Measurements from ENCODE around the gene LYPD6. TPM values are rescaled to one million over a fixed set of nuclear protein-coding genes. Genes with fewer than 3 reads are reported as not detected.

LYPD6 gene
- total and polyA plus RNA-seq, 2 donors from 2014 or later: 1.1 to 2.2 TPM

DNA sequence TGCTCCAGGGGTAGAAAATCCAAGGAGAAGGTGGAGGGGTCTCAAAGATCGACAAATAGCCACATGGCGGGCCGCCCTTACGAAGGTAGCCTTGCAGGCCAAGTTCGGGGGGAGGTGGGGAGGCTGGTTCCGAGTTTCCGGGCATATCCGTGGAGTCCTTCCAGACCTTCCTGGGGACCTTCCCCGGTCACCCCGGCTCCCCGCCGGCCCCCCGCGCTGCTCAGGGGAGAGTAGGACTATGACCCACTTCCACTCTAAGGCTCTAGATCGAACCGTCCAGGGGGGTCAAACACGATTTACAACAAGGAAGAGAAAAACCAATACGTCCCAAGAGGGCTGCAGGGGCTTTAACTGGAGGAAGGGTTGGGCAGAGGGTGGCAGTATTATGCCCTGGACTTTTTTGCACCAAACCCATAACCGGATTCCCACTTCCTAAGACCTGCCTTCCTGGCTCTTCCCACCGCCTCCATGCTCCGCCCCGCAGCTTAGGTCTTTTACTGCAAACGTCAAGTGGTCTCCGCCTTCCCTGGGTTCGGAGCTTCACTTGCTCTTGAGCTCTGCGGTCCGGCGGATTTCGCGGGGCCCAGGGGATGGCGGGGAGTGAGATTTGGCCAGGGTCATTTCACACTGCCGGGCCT, 779 bp upstream of the LYPD6 start:
- H3K36me3 ChIP-seq (ENCODE audit: control insufficient read depth in 2 of 3, insufficient read depth in 3 of 3, low read length in 3 of 3): no peaks in the 10 kb centered on the region
- H3K4me1 ChIP-seq (ENCODE audit: control insufficient read depth in 2 of 3, insufficient read depth in 2 of 3, low read depth in 1 of 3, low read length in 3 of 3): peaks cover 0 to 5% (median 0%) of the 10 kb centered on the region in 3 donors
- TF ChIP-seq, protein P1, sequence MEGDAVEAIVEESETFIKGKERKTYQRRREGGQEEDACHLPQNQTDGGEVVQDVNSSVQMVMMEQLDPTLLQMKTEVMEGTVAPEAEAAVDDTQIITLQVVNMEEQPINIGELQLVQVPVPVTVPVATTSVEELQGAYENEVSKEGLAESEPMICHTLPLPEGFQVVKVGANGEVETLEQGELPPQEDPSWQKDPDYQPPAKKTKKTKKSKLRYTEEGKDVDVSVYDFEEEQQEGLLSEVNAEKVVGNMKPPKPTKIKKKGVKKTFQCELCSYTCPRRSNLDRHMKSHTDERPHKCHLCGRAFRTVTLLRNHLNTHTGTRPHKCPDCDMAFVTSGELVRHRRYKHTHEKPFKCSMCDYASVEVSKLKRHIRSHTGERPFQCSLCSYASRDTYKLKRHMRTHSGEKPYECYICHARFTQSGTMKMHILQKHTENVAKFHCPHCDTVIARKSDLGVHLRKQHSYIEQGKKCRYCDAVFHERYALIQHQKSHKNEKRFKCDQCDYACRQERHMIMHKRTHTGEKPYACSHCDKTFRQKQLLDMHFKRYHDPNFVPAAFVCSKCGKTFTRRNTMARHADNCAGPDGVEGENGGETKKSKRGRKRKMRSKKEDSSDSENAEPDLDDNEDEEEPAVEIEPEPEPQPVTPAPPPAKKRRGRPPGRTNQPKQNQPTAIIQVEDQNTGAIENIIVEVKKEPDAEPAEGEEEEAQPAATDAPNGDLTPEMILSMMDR (IDR thresholded peaks at IDR 0.05; ENCODE audit: borderline replicate concordance, extremely low read depth, insufficient read depth): no peak
- FAIRE-seq (no peak), DNase-seq (peak; percentile 78 to 91 (median 81))
- peak overlapping the region; percentile 24 to 65 (median 25) for H3K9ac ChIP-seq (ENCODE audit: low read length in 3 of 3)
- H3K9me3 ChIP-seq (ENCODE audit: control insufficient read depth in 2 of 3, insufficient read depth in 1 of 3, low read length in 3 of 3): no peaks in the 10 kb centered on the region
- no peaks in the 10 kb centered on the region for H3K27me3 ChIP-seq (ENCODE audit: control insufficient read depth, insufficient read depth, low read length)
- H3K4me3 ChIP-seq (ENCODE audit: low read length in 3 of 3): peak overlapping the region; percentile 61 to 84 (median 65)
- intact Hi-C loops (cut with DNase I): no loop called here
- no peak overlapping the region for H3K27ac ChIP-seq (ENCODE audit: low read depth in 2 of 2, low read length in 2 of 2)

DNA sequence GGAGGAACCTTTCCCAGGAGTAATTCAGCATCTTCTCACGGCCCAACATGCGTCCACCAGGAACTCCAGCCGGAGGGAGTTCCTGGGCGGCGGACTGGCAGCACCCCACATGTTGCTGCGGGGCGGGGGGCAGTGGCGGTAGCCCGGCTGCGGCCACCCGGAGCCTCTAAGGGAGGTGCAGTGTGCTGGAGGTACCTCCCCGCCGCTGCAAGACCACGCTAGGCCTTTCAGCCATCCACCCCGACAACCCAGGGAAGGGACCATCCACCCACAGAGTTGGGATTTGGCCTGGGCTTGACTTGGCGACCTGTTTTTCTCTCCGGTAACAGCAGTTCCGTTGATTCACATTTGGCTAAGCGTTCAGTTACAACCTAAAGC, 625 bp downstream of the LYPD6 start:
- no peaks in the 10 kb centered on the region for H3K27me3 ChIP-seq (ENCODE audit: control insufficient read depth, insufficient read depth, low read length)
- intact Hi-C loops (cut with DNase I): no loop called here
- H3K4me3 ChIP-seq (ENCODE audit: low read length in 3 of 3): peak overlapping the region; percentile 30 to 75 (median 64)
- no peak for FAIRE-seq
- no peaks in the 10 kb centered on the region for H3K36me3 ChIP-seq (ENCODE audit: control insufficient read depth in 2 of 3, insufficient read depth in 3 of 3, low read length in 3 of 3)
- H3K9me3 ChIP-seq (ENCODE audit: control insufficient read depth in 2 of 3, insufficient read depth in 1 of 3, low read length in 3 of 3): no peaks in the 10 kb centered on the region
- peak overlapping the region in 2 of 3 donors; percentile 49 to 60 for H3K9ac ChIP-seq (ENCODE audit: low read length in 3 of 3)
- DNase-seq: no peak
- peaks cover 0 to 5% (median 0%) of the 10 kb centered on the region in 3 donors for H3K4me1 ChIP-seq (ENCODE audit: control insufficient read depth in 2 of 3, insufficient read depth in 2 of 3, low read depth in 1 of 3, low read length in 3 of 3)
- TF ChIP-seq, protein P1 (IDR thresholded peaks at IDR 0.05; ENCODE audit: borderline replicate concordance, extremely low read depth, insufficient read depth): no peak
- H3K27ac ChIP-seq (ENCODE audit: low read depth in 2 of 2, low read length in 2 of 2): no peak overlapping the region

DNA sequence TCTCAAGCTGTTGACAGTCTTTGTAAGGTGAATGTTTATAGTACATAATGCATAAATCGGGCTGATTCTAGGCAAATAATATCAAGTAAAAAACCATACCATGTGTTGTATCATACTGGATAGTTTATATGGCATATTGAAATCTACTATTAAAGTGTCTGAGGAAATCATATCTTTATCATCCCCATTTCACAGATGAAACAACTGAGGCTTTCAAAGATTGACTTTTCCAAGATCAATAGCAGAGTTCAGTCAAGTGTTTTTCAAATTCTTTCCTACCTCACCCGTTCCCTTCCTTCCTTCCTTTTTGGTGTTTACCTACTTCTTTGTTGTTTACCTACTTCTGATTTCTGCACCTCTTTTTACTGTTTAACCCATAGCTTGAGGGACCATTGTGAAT, 2.0 kb downstream of the LYPD6 start:
- TF ChIP-seq, protein P1 (IDR thresholded peaks at IDR 0.05; ENCODE audit: borderline replicate concordance, extremely low read depth, insufficient read depth): no peak
- no peaks in the 10 kb centered on the region for H3K9me3 ChIP-seq (ENCODE audit: control insufficient read depth in 2 of 3, insufficient read depth in 1 of 3, low read length in 3 of 3)
- no peak for DNase-seq
- FAIRE-seq: no peak
- no peak overlapping the region for H3K4me3 ChIP-seq (ENCODE audit: low read length in 3 of 3)
- peaks cover 0 to 5% (median 0%) of the 10 kb centered on the region in 3 donors for H3K4me1 ChIP-seq (ENCODE audit: control insufficient read depth in 2 of 3, insufficient read depth in 2 of 3, low read depth in 1 of 3, low read length in 3 of 3)
- H3K27ac ChIP-seq (ENCODE audit: low read depth in 2 of 2, low read length in 2 of 2): no peak overlapping the region
- H3K36me3 ChIP-seq (ENCODE audit: control insufficient read depth in 2 of 3, insufficient read depth in 3 of 3, low read length in 3 of 3): no peaks in the 10 kb centered on the region
- intact Hi-C loops (cut with DNase I): no loop called here
- H3K9ac ChIP-seq (ENCODE audit: low read length in 3 of 3): no peak overlapping the region
- H3K27me3 ChIP-seq (ENCODE audit: control insufficient read depth, insufficient read depth, low read length): no peaks in the 10 kb centered on the region

Data from kidney (tissue), 14 donors.